AG10803 (cell line): ENCODE data around the gene DCHS2.

Source experiments
- DNase-seq: peaks from one replicate; pipeline ENCODE4 v3.0.0; 2010; ENCODE audit warnings: low read depth
- H3K4me3 ChIP-seq: 2 replicates; pipeline ENCODE4 v1.5.1; 2011; ENCODE audit warnings: mild to moderate bottlenecking, low read length, control low read depth
- CTCF ChIP-seq: conservative IDR thresholded peaks from 2 replicates; pipeline ENCODE4 v1.5.1; 2011; ENCODE audit warnings: mild to moderate bottlenecking, low read length, control low read depth, inconsistent platforms

The DCHS2 gene

GRCh38 chr4:154506253-154506652 lies 14.7 kb upstream of the DCHS2 start:
- peak; percentile 67 for TF ChIP-seq CTCF
- H3K4me3 ChIP-seq: no peak overlapping the region
- peak; percentile 37 for DNase-seq

GRCh38 chr4:154503598-154503997 lies 12.0 kb upstream of the DCHS2 start:
- DNase-seq: peak; percentile 19
- H3K4me3 ChIP-seq: no peak overlapping the region
- TF ChIP-seq CTCF: peak; percentile 59

- DNase-seq: no peak
- no peak for TF ChIP-seq CTCF
- H3K4me3 ChIP-seq: no peak overlapping the region
These were observed 10.5 kb upstream of the DCHS2 start for GRCh38 chr4:154502111-154502510.

- DNase-seq: peak; percentile 31
- H3K4me3 ChIP-seq: no peak overlapping the region
- TF ChIP-seq CTCF: no peak
These were observed 6.3 kb upstream of the DCHS2 start for GRCh38 chr4:154497889-154498288.

- no peak for TF ChIP-seq CTCF
- DNase-seq: no peak
These were observed 4.3 kb upstream of the DCHS2 start for GRCh38 chr4:154495867-154496266.

GRCh38 chr4:154492288-154492687 lies 689 bp upstream of the DCHS2 start:
- H3K4me3 ChIP-seq: no peak overlapping the region
- no peak for DNase-seq
- no peak for TF ChIP-seq CTCF

More at GRCh38 chr4:154495867-154496266, 4.3 kb upstream of the DCHS2 start:
- no peak overlapping the region for H3K4me3 ChIP-seq

- TF ChIP-seq CTCF: no peak
- no peak overlapping the region for H3K4me3 ChIP-seq
- DNase-seq: no peak
These were observed 837 bp downstream of the DCHS2 start for GRCh38 chr4:154490583-154491340.
